GM12892 (cell line): Measurements from ENCODE around the gene RRAD.

Source experiments
- POLR2A ChIP-seq: IDR thresholded peaks from 2 replicates; pipeline ENCODE4 v1.6.1; 2011; ENCODE audit warnings: low read depth, low read length, control low read depth
- POLR2AphosphoS5 ChIP-seq: IDR thresholded peaks from 2 replicates; pipeline ENCODE4 v1.6.1; 2011; ENCODE audit warnings: low read depth, low read length, control low read depth

GRCh38 chr16:66930189-66930588 lies 4.9 kb upstream of the RRAD start:
- TF ChIP-seq POLR2AphosphoS5 (no peak), POLR2A (no peak)
